ENCODE data around the gene ZNF41. TPM values are rescaled to one million over a fixed set of nuclear protein-coding genes. Genes with fewer than 3 reads are reported as not detected.

The ZNF41 gene
- total RNA-seq, 2 donors from 2014 or later, result 2.9 to 5.6 TPM

- Mint-ChIP-seq H3K9me3 (peaks cover 57% of the 10 kb centered on the region), H3K27ac (no peak overlapping the region), H3K4me3 (no peak overlapping the region), H3K4me1 (no peaks in the 10 kb centered on the region), H3K27me3 (ENCODE audit: insufficient read depth) (no peaks in the 10 kb centered on the region), H3K36me3 (ENCODE audit: low read depth) (no peaks in the 10 kb centered on the region)
- H3K9me3 ChIP-seq (ENCODE audit: control insufficient read depth, low read length), result no peaks in the 10 kb centered on the region
- no peak for TF ChIP-seq CTCF (conservative IDR thresholded peaks at IDR 0.05)
- no peaks in the 10 kb centered on the region for H3K4me1 ChIP-seq (ENCODE audit: control insufficient read depth, insufficient read depth, low read length)
- H3K9ac ChIP-seq (ENCODE audit: extremely low read depth, low read length, poor library complexity, severe bottlenecking), result no peak overlapping the region
- no peaks in the 10 kb centered on the region for H3K27me3 ChIP-seq (ENCODE audit: control insufficient read depth, insufficient read depth, low read length, poor library complexity, severe bottlenecking)
- no peak overlapping the region for H3K27ac ChIP-seq (ENCODE audit: low read depth, low read length)
- DNase-seq, result no peak
- no peak overlapping the region for H3K4me3 ChIP-seq (ENCODE audit: low read length)
- no peaks in the 10 kb centered on the region for H3K36me3 ChIP-seq (ENCODE audit: control insufficient read depth, insufficient read depth, low read length)
These were observed 7.5 kb downstream of the ZNF41 start for GRCh38 chrX:47475476-47475875.

- H3K27me3 ChIP-seq (ENCODE audit: control insufficient read depth, insufficient read depth, low read length, poor library complexity, severe bottlenecking), result no peaks in the 10 kb centered on the region
- Mint-ChIP-seq H3K9me3 (peaks cover 58% of the 10 kb centered on the region), H3K36me3 (ENCODE audit: low read depth) (peaks cover 10% of the 10 kb centered on the region), H3K27me3 (ENCODE audit: insufficient read depth) (no peaks in the 10 kb centered on the region), H3K27ac (no peak overlapping the region), H3K4me1 (no peaks in the 10 kb centered on the region), H3K4me3 (no peak overlapping the region)
- no peak overlapping the region for H3K27ac ChIP-seq (ENCODE audit: low read depth, low read length)
- no peaks in the 10 kb centered on the region for H3K4me1 ChIP-seq (ENCODE audit: control insufficient read depth, insufficient read depth, low read length)
- TF ChIP-seq CTCF (conservative IDR thresholded peaks at IDR 0.05), result no peak
- no peak overlapping the region for H3K4me3 ChIP-seq (ENCODE audit: low read length)
- no peak for DNase-seq
- 92 to 100% methylated on average over 2 to 5 of the region's 5 CpGs for WGBS, 2 experiments (ENCODE audit: insufficient coverage in 1 of 2, insufficient read length in 1 of 2)
- H3K36me3 ChIP-seq (ENCODE audit: control insufficient read depth, insufficient read depth, low read length), result no peaks in the 10 kb centered on the region
- H3K9ac ChIP-seq (ENCODE audit: extremely low read depth, low read length, poor library complexity, severe bottlenecking), result no peak overlapping the region
- no peaks in the 10 kb centered on the region for H3K9me3 ChIP-seq (ENCODE audit: control insufficient read depth, low read length)
These were observed 15.9 kb downstream of the ZNF41 start for GRCh38 chrX:47467106-47467505.

- H3K27me3 Mint-ChIP-seq (ENCODE audit: insufficient read depth), result no peaks in the 10 kb centered on the region
- H3K9ac ChIP-seq (ENCODE audit: extremely low read depth, low read length, poor library complexity, severe bottlenecking), result no peak overlapping the region
- no peak overlapping the region for H3K4me3 Mint-ChIP-seq
- H3K27me3 ChIP-seq (ENCODE audit: control insufficient read depth, insufficient read depth, low read length, poor library complexity, severe bottlenecking), result no peaks in the 10 kb centered on the region
- H3K9me3 ChIP-seq (ENCODE audit: control insufficient read depth, low read length), result no peaks in the 10 kb centered on the region
- H3K27ac ChIP-seq (ENCODE audit: low read depth, low read length), result no peak overlapping the region
- H3K36me3 Mint-ChIP-seq (ENCODE audit: low read depth), result peaks cover 12% of the 10 kb centered on the region
- peaks cover 62% of the 10 kb centered on the region for H3K9me3 Mint-ChIP-seq
- no peaks in the 10 kb centered on the region for H3K4me1 Mint-ChIP-seq
- WGBS, 2 experiments (ENCODE audit: insufficient coverage in 1 of 2, insufficient read length in 1 of 2), result no CpG with 5 or more reads among the region's 1 CpG
- no peak overlapping the region for H3K4me3 ChIP-seq (ENCODE audit: low read length)
- no peak for TF ChIP-seq CTCF (conservative IDR thresholded peaks at IDR 0.05)
- H3K36me3 ChIP-seq (ENCODE audit: control insufficient read depth, insufficient read depth, low read length), result no peaks in the 10 kb centered on the region
- H3K27ac Mint-ChIP-seq, result no peak overlapping the region
- H3K4me1 ChIP-seq (ENCODE audit: control insufficient read depth, insufficient read depth, low read length), result no peaks in the 10 kb centered on the region
- DNase-seq, result no peak
These were observed 22.5 kb downstream of the ZNF41 start for GRCh38 chrX:47460561-47460960.

All from endodermal cell (in vitro differentiated cells).